ENCODE measurements around the gene TBC1D10B.
"Not testable (repeated sequence)": the region's sequence is repeated elsewhere in the genome, so short reads cannot be mapped to it uniquely, and the experiment has no call there.

TBC1D10B gene

GRCh38 chr16:30324220-30324619, 46.1 kb downstream of the TBC1D10B start:
- FAIRE-seq, result not testable (repeated sequence)

- not testable (repeated sequence) for FAIRE-seq
These were observed 51.6 kb downstream of the TBC1D10B start for GRCh38 chr16:30318647-30319046.

- FAIRE-seq, result not testable (repeated sequence)
These were observed 59.4 kb downstream of the TBC1D10B start for GRCh38 chr16:30310937-30311336.

GRCh38 chr16:30309255-30309654, 61.0 kb downstream of the TBC1D10B start:
- not testable (repeated sequence) for FAIRE-seq

All from islet of Langerhans (tissue), 1 donor.